Middle frontal gyrus (tissue), 1 donor: Measurements from ENCODE around the gene ERFL.
A peak's percentile ranks its signal among the peaks of the same experiment; 100 is the strongest.

Experiments
- DNase-seq: peaks from one replicate; pipeline ENCODE4 v3.0.0-alpha.2; 2015; ENCODE audit warnings: low spot score; ENCODE audit errors: extremely low spot score

The ERFL gene

GRCh38 chr19:41928221-41928683 lies at the start of gene ERFL:
TSS of gene ERFL (minus strand) at chr19:41928449. CDS start at chr19:41912919, 15,530 bp downstream.
- DNase-seq, result no peak

- DNase-seq, result no peak
Measured at GRCh38 chr19:41977916-41978315, 49.7 kb upstream of the ERFL start.

DNA sequence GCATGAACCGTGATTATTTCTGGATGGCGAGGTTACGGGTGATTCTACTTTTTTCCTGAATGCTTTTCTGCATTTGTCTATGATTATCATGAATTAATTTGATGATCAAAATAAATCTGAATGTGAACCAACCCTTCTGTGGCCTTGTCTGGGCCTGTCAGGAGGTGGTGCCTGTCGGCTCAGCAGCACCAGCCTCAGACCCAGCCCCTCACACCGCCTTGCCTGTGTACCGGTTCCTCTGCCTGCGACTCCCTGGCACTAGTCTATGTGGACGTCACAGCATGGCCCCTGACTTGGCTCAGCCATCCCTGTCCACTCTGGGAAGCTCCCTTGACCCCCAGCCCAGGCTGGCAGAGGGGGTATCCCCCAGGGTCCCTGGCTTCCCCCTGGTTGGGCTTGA lies 46.4 kb upstream of the ERFL start:
- no peak for DNase-seq

GRCh38 chr19:41971363-41971762 lies 43.1 kb upstream of the ERFL start:
- no peak for DNase-seq

DNA sequence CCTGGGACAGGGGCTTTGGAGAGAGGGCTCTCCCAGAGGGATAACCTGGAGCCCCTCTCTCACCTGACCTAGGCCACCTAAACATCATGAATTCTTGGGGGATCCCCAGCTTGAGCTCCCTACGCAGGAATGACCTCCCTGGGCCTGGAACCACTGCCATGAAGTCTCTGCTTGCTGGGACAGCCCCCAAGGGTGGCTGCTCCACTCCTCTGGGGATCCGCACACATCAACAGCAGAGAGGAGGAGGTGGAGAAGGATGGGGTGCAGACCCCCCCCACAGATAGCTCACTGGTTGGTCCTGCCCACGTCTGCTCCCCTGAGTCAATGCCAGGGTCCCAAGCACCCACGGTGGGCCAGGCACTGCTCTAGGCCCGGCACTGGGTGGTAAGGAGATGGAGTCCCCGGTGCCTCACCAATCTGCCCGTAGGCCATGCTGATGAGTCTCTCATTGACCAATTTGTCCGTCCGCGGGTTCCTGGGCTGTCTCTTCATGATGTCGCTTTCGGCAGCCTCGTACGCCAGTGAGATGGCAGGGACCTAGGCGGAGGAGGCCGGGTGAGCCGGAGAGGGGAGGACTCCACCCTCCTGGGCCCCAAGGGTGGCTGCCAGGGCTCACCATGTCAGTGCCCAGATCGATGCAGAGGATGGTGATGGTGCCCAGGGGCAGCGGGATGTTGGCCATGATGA lies 41.7 kb upstream of the ERFL start:
- no peak for DNase-seq

DNA sequence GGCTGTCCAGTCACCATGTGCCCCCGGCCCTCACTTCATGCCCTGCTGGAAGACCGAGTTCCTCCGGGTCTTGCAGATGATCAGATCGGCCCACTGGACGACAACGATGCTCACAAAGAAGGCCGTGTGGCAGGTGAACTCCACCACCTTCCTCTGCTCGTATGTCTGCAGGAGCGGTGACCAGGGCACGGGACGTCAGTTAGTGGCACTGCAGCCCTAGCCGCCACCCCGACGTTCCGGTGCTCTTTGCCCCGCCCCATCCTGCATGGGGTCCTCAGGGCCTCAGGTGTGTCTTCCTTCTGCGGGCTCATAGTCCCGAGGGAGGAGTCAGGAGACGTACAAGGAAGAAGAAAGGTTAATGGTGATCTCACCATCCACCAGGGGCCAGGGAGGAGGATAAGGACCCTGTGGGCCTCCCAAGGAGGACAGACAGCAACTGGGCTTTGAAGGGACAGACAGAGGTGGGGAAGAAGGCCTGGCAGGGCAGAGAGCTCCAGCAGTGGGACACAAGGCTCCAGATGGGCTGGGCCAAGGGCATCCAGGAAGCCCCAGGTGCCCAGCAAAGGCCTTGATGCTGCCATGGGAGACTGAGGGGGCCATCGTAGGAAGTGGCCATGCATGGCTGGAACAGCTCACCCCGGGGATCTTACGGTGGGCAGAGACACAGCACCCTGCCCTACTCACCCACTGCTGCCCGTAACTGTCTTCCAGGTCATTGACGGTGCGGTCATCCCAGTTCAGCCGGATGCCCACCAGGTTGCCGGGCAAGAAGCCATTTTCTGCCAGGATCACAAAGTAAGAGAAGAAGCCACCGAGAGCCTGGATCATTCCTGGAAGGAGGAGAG lies 40.7 kb upstream of the ERFL start:
- no peak for DNase-seq

- no peak for DNase-seq
Measured at GRCh38 chr19:41967054-41967783, 39.0 kb upstream of the ERFL start.

DNA sequence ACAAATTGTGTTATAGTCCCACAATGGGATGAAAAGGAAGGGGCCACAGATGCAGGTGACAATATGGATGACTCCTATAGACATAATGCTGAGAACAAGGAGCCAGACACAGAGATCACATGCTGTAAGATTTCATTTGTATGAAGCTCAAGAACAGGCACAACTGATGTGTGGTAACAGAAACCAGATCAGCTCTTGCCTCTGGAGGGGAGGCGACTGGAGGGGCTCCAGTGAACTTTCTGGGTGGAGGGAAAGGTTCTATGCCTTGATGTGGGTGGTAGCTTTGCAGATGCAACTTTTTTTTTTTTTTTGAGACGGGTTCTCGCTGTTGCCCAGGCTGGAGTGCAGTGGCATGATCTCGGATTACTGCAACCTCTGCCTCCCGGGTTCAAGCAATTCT lies 36.9 kb upstream of the ERFL start:
- DNase-seq, result no peak

- no peak for DNase-seq
Measured at GRCh38 chr19:41960973-41961372, 32.7 kb upstream of the ERFL start.

DNA sequence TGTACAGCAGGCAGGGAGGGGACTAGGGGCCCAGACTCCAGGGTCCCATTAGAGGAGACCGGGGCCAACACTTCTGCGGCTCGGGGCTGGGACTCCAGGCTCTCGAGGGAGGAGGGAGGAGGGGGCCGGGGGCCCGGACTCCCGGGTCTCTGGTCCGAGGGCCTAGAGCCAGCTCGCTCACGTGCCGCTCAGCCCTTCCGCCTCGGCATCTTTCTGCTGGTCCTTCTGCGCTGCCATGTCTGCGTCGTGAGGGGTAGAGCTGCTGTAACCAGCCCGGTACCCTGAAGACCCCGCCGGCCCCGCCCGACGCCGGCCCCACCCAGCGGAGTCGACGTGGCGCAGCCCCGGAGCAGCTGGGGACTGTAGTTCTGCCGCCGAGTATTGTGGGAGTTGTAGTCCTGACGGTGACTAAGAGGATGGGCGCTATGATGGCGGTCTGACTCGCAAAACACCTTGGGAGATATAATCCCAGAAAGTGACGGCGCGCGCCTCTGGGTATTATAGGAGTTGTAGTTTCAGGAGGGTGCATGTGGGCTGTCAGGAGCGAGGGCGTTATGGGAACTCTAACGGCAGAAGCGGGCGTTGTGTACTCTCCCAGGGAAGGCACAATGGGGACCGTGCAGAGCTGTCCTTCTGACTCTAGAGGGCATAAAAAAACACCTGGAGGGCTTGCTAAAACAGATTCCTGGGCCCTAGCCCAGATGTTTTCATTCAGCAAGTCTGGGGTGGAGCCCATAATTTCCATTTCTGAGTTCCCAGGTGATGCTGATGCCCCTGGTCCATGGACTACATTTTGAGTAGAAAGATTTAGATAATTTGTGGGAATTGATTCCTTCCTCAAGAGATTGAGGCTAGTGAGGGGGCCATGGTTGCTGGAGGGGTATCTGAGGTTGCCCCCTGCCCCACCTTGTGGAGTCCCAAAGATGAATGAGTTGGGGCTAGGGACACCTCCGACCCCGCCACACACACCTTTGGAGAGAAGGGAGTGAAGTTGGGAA lies 31.1 kb upstream of the ERFL start, which contains the start of gene RABAC1:
Gene RABAC1, minus strand, starts transcription at position 266 of the 998 bp plus-strand sequence. Its CDS starts 29 bp downstream, at position 237.
- DNase-seq, result peak; percentile 82

DNA sequence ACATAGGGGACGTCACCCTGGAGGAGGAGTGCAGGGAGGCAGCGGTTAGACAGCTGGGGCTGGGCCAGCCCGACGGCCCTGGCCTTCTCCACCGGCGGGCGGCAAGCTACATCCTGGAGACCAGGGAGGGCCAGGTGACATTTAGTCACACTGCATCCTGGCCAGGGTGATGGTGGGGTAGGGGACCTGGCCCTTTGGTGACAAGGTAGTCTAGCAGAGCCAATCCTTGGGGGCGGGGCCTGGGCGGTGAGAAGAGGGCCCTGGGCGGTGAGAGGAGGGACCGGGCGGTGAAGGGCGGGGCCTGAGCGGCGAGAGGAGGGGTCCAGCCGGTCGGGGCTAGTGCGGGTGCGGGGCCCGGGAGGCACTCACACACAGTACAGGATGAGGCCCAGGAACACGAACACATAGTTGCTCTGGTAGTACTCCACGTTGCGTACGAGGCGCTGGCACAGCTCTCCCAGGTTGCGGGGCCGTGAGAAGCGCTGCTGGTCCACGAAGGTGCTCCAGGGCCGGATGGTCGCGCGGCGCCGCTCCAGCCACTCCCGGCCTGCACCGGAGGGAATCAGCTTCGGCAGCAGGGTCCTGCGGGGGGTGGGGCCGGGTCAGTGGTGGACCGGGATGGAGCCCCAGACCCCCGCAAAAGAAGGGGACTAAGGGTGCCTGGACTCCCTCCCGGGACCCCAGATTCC lies 30.3 kb upstream of the ERFL start:
- DNase-seq, result no peak

- peak; percentile 38 for DNase-seq
Measured at GRCh38 chr19:41957838-41958366, 29.7 kb upstream of the ERFL start.

- DNase-seq, result no peak
Measured at GRCh38 chr19:41957161-41957837, 29.1 kb upstream of the ERFL start.

GRCh38 chr19:41956621-41957020 lies 28.4 kb upstream of the ERFL start:
- no peak for DNase-seq

DNA sequence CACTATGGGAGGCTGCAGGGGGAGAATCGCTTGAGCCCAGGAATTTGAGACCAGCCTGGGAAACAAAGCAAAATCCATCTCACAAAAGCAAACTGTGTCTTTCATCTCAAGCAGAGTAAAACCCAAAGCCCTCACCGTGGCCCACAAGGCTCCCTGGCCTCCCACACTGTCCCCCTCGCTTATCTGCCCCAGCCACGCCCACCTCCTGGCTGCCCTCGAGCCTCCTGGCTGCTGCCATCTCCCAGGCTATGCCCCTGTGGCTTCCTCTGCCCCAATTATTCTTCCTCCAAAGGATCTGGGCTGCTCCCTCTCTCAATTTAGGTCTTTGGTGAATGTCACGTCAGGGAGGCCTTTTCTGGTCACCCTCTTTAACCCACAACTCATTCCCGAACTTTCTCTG lies 27.3 kb upstream of the ERFL start:
- DNase-seq, result no peak

GRCh38 chr19:41951686-41952172 lies 23.5 kb upstream of the ERFL start:
- peak; percentile 17 for DNase-seq

GRCh38 chr19:41947091-41947490 lies 18.8 kb upstream of the ERFL start:
- DNase-seq, result no peak

DNA sequence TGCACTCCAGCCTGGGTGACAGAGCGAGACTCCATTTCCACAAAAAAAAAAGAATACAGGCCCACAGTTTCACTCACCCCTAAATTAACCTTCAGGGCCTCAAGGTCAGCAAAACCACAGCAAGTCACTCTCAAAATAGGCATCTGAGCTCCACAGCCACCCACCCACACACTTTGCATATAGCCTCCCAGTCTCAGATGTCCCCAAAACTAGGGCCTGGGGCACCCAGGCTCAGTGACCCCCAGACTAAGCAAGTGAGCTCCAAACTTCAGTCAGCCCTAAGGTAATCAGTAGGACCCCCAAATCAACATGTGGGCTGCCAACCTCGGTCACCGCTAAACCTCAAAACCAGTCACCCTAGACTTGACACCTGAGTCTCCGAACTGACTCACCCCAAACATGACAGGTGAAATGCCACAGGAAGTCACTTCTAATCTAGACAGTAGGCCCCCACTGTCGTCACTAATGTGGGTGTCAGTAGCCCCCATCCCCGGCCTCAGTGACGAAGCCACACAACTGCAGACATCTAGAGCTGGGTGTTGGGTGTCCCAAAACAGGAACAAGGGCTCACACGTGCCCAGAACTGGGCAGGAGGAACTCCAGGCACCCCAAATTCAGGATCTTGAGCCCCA lies 17.0 kb upstream of the ERFL start:
- DNase-seq, result no peak

GRCh38 chr19:41944336-41944735 lies 16.1 kb upstream of the ERFL start:
- DNase-seq, result no peak
